ENCODE measurements around the gene APBA2.

The APBA2 gene

GRCh38 chr15:29113336-29114220 is 227.8 kb downstream of the APBA2 start:
- no peak for DNase-seq (ENCODE audit: low read depth in 2 of 3, low spot score in 2 of 3)

GRCh38 chr15:29114221-29115092 is 228.7 kb downstream of the APBA2 start:
- DNase-seq (ENCODE audit: low read depth in 2 of 3, low spot score in 2 of 3) = no peak

GRCh38 chr15:29115093-29115991 is 229.6 kb downstream of the APBA2 start:
- no peak for DNase-seq (ENCODE audit: low read depth in 2 of 3, low spot score in 2 of 3)

- DNase-seq (ENCODE audit: low read depth in 2 of 3, low spot score in 2 of 3) = no peak
Measured at GRCh38 chr15:29116970-29117700, 231.4 kb downstream of the APBA2 start.

GRCh38 chr15:29117778-29118177 is 232.0 kb downstream of the APBA2 start:
- no peak for DNase-seq (ENCODE audit: low read depth in 2 of 3, low spot score in 2 of 3)

- DNase-seq (ENCODE audit: low read depth in 2 of 3, low spot score in 2 of 3) = no peak
Measured at GRCh38 chr15:29119847-29120246, 234.1 kb downstream of the APBA2 start.

GRCh38 chr15:29120593-29121368 is 235.0 kb downstream of the APBA2 start:
- no peak for DNase-seq (ENCODE audit: low read depth in 2 of 3, low spot score in 2 of 3)

- no peak for DNase-seq (ENCODE audit: low read depth in 2 of 3, low spot score in 2 of 3)
Measured at GRCh38 chr15:29121369-29121656, 235.5 kb downstream of the APBA2 start.

- no peak for DNase-seq (ENCODE audit: low read depth in 2 of 3, low spot score in 2 of 3)
Measured at GRCh38 chr15:29121907-29122306, 236.1 kb downstream of the APBA2 start.

- no peak for DNase-seq (ENCODE audit: low read depth in 2 of 3, low spot score in 2 of 3)
Measured at GRCh38 chr15:29122506-29122905, 236.7 kb downstream of the APBA2 start.

GRCh38 chr15:29123171-29123570 is 237.4 kb downstream of the APBA2 start:
- DNase-seq (ENCODE audit: low read depth in 2 of 3, low spot score in 2 of 3) = no peak

GRCh38 chr15:29123991-29124390 is 238.2 kb downstream of the APBA2 start:
- DNase-seq (ENCODE audit: low read depth in 2 of 3, low spot score in 2 of 3) = no peak

- no peak for DNase-seq (ENCODE audit: low read depth in 2 of 3, low spot score in 2 of 3)
Measured at GRCh38 chr15:29124581-29125381, 239.0 kb downstream of the APBA2 start.

GRCh38 chr15:29125382-29126207 is 239.8 kb downstream of the APBA2 start:
- no peak for DNase-seq (ENCODE audit: low read depth in 2 of 3, low spot score in 2 of 3)

- DNase-seq (ENCODE audit: low read depth in 2 of 3, low spot score in 2 of 3) = no peak
Measured at GRCh38 chr15:29126208-29126536, 240.4 kb downstream of the APBA2 start.

- DNase-seq (ENCODE audit: low read depth in 2 of 3, low spot score in 2 of 3) = no peak
Measured at GRCh38 chr15:29126821-29127461, 241.2 kb downstream of the APBA2 start.

- DNase-seq (ENCODE audit: low read depth in 2 of 3, low spot score in 2 of 3) = no peak
Measured at GRCh38 chr15:29127506-29128430, 242.0 kb downstream of the APBA2 start.

Measured in activated CD8-positive, alpha-beta memory T cell treated with anti-CD3 and anti-CD28 coated beads for 48 hours (primary cell).